ENCODE measurements around the gene DNPH1. TPM values are rescaled to one million over a fixed set of nuclear protein-coding genes. Genes with fewer than 3 reads are reported as not detected.

The DNPH1 gene
- total and polyA plus RNA-seq, 2 experiments from 2014 or later = 29.2 to 50.0 TPM

- TF ChIP-seq, protein P1, sequence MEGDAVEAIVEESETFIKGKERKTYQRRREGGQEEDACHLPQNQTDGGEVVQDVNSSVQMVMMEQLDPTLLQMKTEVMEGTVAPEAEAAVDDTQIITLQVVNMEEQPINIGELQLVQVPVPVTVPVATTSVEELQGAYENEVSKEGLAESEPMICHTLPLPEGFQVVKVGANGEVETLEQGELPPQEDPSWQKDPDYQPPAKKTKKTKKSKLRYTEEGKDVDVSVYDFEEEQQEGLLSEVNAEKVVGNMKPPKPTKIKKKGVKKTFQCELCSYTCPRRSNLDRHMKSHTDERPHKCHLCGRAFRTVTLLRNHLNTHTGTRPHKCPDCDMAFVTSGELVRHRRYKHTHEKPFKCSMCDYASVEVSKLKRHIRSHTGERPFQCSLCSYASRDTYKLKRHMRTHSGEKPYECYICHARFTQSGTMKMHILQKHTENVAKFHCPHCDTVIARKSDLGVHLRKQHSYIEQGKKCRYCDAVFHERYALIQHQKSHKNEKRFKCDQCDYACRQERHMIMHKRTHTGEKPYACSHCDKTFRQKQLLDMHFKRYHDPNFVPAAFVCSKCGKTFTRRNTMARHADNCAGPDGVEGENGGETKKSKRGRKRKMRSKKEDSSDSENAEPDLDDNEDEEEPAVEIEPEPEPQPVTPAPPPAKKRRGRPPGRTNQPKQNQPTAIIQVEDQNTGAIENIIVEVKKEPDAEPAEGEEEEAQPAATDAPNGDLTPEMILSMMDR (conservative IDR thresholded peaks at IDR 0.05; ENCODE audit: low read depth in 2 of 2) = no peak
- no peak for TF ChIP-seq NANOG (IDR thresholded peaks at IDR 0.05; ENCODE audit: borderline replicate concordance)
These were observed 11.9 kb downstream of the DNPH1 start (continued) for GRCh38 chr6:43217351-43217750.

DNA sequence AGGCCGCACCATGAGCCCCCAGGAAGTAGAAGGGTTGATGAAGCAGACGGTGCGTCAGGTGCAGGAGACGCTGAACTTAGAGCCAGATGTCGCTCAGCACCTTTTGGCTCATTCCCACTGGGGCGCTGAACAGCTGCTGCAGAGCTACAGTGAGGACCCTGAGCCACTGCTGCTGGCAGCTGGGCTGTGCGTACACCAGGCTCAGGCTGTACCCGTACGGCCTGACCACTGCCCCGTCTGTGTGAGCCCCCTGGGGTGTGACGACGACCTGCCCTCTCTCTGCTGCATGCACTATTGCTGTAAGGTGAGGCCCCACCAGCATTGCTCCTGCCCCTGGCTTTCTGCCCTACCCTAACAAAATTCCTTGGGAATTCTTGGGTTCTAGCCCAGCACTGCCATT is 13.1 kb downstream of the DNPH1 start:
- Histone ChIP-seq H3K4me2 (no peak overlapping the region), H4K20me1 (replicated peaks; ENCODE audit: insufficient read depth) (no peaks in the 10 kb centered on the region), H3K79me2 (replicated peaks; ENCODE audit: insufficient read depth) (no peaks in the 10 kb centered on the region), H3F3A (replicated peaks; ENCODE audit: low read depth) (no peaks in the 10 kb centered on the region), H3K27me3 (ENCODE audit: insufficient read depth) (no peaks in the 10 kb centered on the region), H2AFZ (no peak overlapping the region), H3K36me3 (ENCODE audit: insufficient read depth) (no peaks in the 10 kb centered on the region), H3K9me2 (ENCODE audit: insufficient read depth) (no peaks in the 10 kb centered on the region), H3K27ac (ENCODE audit: low read depth) (no peak overlapping the region), H3K4me3 (no peak overlapping the region), H3K4me1 (ENCODE audit: insufficient read depth) (peaks cover 4% of the 10 kb centered on the region; the same call in 1 of the 2 replicates)
- H3K9me3 Mint-ChIP-seq = no peaks in the 10 kb centered on the region
- no peak overlapping the region for H3K27ac Mint-ChIP-seq
- DNase-seq (ENCODE audit: low spot score) = no peak
- peaks cover 7% of the 10 kb centered on the region for H3K4me1 Mint-ChIP-seq
- H3K4me3 Mint-ChIP-seq = no peak overlapping the region
- no peaks in the 10 kb centered on the region; the same call in 2 of the 3 replicates for H3K36me3 Mint-ChIP-seq (ENCODE audit: low read depth)
- ATAC-seq = no peak
- H3K27me3 Mint-ChIP-seq (ENCODE audit: insufficient read depth, low read depth, poor library complexity) = peaks cover 16% of the 10 kb centered on the region
- no peak for TF ChIP-seq NANOG (IDR thresholded peaks at IDR 0.05; ENCODE audit: borderline replicate concordance)
- no peak for TF ChIP-seq ZNF331 (CRISPR knock-in tag; IDR thresholded peaks at IDR 0.05; ENCODE audit: low read depth)
- no peak for TF ChIP-seq ZNF462 (CRISPR knock-in tag; IDR thresholded peaks at IDR 0.05)
- TF ChIP-seq, protein P1 (conservative IDR thresholded peaks at IDR 0.05; ENCODE audit: low read depth in 2 of 2) = no peak
- TF ChIP-seq POLR2AphosphoS5 (IDR thresholded peaks at IDR 0.05; ENCODE audit: low read depth) = no peak
- TF ChIP-seq CREB1 (CRISPR knock-in tag; IDR thresholded peaks at IDR 0.05; ENCODE audit: low read depth) = no peak
- TF ChIP-seq ETS1 (IDR thresholded peaks at IDR 0.05) = no peak
- no peak for TF ChIP-seq STAT1 (IDR thresholded peaks at IDR 0.05; ENCODE audit: unreplicated experiment)
- TF ChIP-seq REST (IDR thresholded peaks at IDR 0.05; ENCODE audit: unreplicated experiment) = no peak
- no peak for TF ChIP-seq JUNB (IDR thresholded peaks at IDR 0.05; ENCODE audit: unreplicated experiment)
